H9 (cell line): ENCODE results near the gene NRM. TPM values are rescaled to one million over a fixed set of nuclear protein-coding genes. Genes with fewer than 3 reads are reported as not detected.

ENCODE experiments used
- DNase-seq: peaks from one replicate; pipeline ENCODE4 v3.0.0-alpha.2; 2017
- H2AFZ ChIP-seq: one replicate; pipeline ENCODE4 v1.6.1; 2013; ENCODE audit warnings: mild to moderate bottlenecking, low read length, control low read depth, moderate library complexity
- H2AK5ac ChIP-seq: 2 replicates; pipeline ENCODE4 v1.6.1; 2013; ENCODE audit warnings: low read length, control low read depth, mixed read lengths; ENCODE audit not compliant: insufficient read length
- H2BK120ac ChIP-seq: one replicate; pipeline ENCODE4 v1.6.1; 2013; ENCODE audit warnings: low read depth, mild to moderate bottlenecking, low read length, control low read depth, inconsistent platforms; ENCODE audit not compliant: poor library complexity, severe bottlenecking
- H2BK12ac ChIP-seq: 2 replicates; pipeline ENCODE4 v1.6.1; 2013; ENCODE audit warnings: low read length, control low read depth, mixed read lengths, low read depth; ENCODE audit not compliant: insufficient read length
- H2BK15ac ChIP-seq: 2 replicates; pipeline ENCODE4 v1.6.1; 2013; ENCODE audit warnings: low read depth, low read length, control low read depth
- H2BK20ac ChIP-seq: one replicate; pipeline ENCODE4 v1.6.1; 2013; ENCODE audit warnings: low read depth, mild to moderate bottlenecking, low read length, control low read depth, inconsistent platforms; ENCODE audit not compliant: poor library complexity, severe bottlenecking
- H2BK5ac ChIP-seq: 2 replicates; pipeline ENCODE4 v1.6.1; 2013; ENCODE audit warnings: low read length, control low read depth, mixed read lengths; ENCODE audit not compliant: insufficient read length
- H3K14ac ChIP-seq: 2 replicates; pipeline ENCODE4 v1.6.1; 2013; ENCODE audit warnings: low read length, control low read depth; ENCODE audit not compliant: insufficient read depth
- H3K18ac ChIP-seq: 2 replicates; pipeline ENCODE4 v1.6.1; 2013; ENCODE audit warnings: low read depth, mild to moderate bottlenecking, mixed read lengths, low read length, control low read depth; ENCODE audit not compliant: insufficient read length
- H3K23ac ChIP-seq: 2 replicates; pipeline ENCODE4 v1.6.1; 2013; ENCODE audit warnings: low read length, control low read depth, mixed read lengths, low read depth; ENCODE audit not compliant: insufficient read length
- H3K23me2 ChIP-seq: 2 replicates; pipeline ENCODE4 v1.6.1; 2013; ENCODE audit warnings: low read depth, mild to moderate bottlenecking, mixed read lengths, low read length, control low read depth; ENCODE audit not compliant: insufficient read length, poor library complexity, severe bottlenecking
- H3K27ac ChIP-seq: 2 replicates; pipeline ENCODE4 v1.5.1; 2013; ENCODE audit warnings: low read length, control low read depth, mixed read lengths, low read depth; ENCODE audit not compliant: insufficient read length
- H3K27me3 ChIP-seq: 2 replicates; pipeline ENCODE4 v1.6.1; 2013; ENCODE audit warnings: low read length, control low read depth, inconsistent platforms; ENCODE audit not compliant: insufficient read depth
- H3K4ac ChIP-seq: 2 replicates; pipeline ENCODE4 v1.6.1; 2013; ENCODE audit warnings: low read depth, mild to moderate bottlenecking, control low read depth, inconsistent platforms, low read length, moderate library complexity
- H3K4me1 ChIP-seq: 2 replicates; pipeline ENCODE4 v1.6.1; 2013; ENCODE audit warnings: low read length, control low read depth, inconsistent platforms; ENCODE audit not compliant: insufficient read depth
- H3K4me2 ChIP-seq: 2 replicates; pipeline ENCODE4 v1.6.1; 2013; ENCODE audit warnings: low read length, control low read depth, mixed read lengths; ENCODE audit not compliant: insufficient read length, insufficient read depth
- H3K56ac ChIP-seq: 2 replicates; pipeline ENCODE4 v1.6.1; 2013; ENCODE audit warnings: low read depth, mild to moderate bottlenecking, mixed read lengths, low read length, control low read depth; ENCODE audit not compliant: insufficient read length
- H3K79me1 ChIP-seq: 2 replicates; pipeline ENCODE4 v1.6.1; 2013; ENCODE audit warnings: low read depth, mild to moderate bottlenecking, moderate library complexity, low read length, control low read depth, inconsistent platforms; ENCODE audit not compliant: insufficient read depth, poor library complexity, severe bottlenecking
- H3K79me2 ChIP-seq: 2 replicates; pipeline ENCODE4 v1.6.1; 2013; ENCODE audit warnings: low read length, control low read depth, inconsistent platforms; ENCODE audit not compliant: insufficient read depth
- H3K9ac ChIP-seq: 2 replicates; pipeline ENCODE4 v1.6.1; 2013; ENCODE audit warnings: low read length, control low read depth, mixed read lengths; ENCODE audit not compliant: insufficient read length; ENCODE audit errors: extremely low read depth
- H3K9me3 ChIP-seq: one replicate; pipeline ENCODE4 v1.6.1; 2013; ENCODE audit warnings: low read depth, low read length, inconsistent platforms; ENCODE audit not compliant: control insufficient read depth
- H3T11ph ChIP-seq: one replicate; pipeline ENCODE4 v1.6.1; 2013; ENCODE audit warnings: mild to moderate bottlenecking, low read length, control low read depth, inconsistent platforms
- H4K20me1 ChIP-seq: one replicate; pipeline ENCODE4 v1.6.1; 2013; ENCODE audit not compliant: control insufficient read depth, insufficient read length, insufficient read depth
- H4K5ac ChIP-seq: 2 replicates; pipeline ENCODE4 v1.6.1; 2013; ENCODE audit warnings: low read depth, mild to moderate bottlenecking, mixed read lengths, low read length, control low read depth; ENCODE audit not compliant: insufficient read length
- H4K8ac ChIP-seq: replicated peaks from 2 replicates; pipeline ENCODE4 v1.6.1; 2013; ENCODE audit warnings: low read length, control low read depth, mixed read lengths, low read depth; ENCODE audit not compliant: insufficient read length
- H4K91ac ChIP-seq: 2 replicates; pipeline ENCODE4 v1.6.1; 2013; ENCODE audit warnings: low read depth, mild to moderate bottlenecking, moderate library complexity, mixed read lengths, low read length, control low read depth; ENCODE audit not compliant: insufficient read length
- H3K27ac Mint-ChIP-seq, 3 experiments: 2 replicates in 2 of 3; 3 replicates in 1 of 3; pipeline ENCODE4 v1.8.0; 2020 to 2021; ENCODE audit warnings: mixed read lengths in 3 of 3, mild to moderate bottlenecking in 1 of 3, moderate library complexity in 1 of 3
- H3K27me3 Mint-ChIP-seq: 2 replicates; pipeline ENCODE4 v1.8.0; 2021; ENCODE audit warnings: low read depth, mild to moderate bottlenecking, moderate library complexity, mixed read lengths
- H3K36me3 Mint-ChIP-seq, 3 experiments: 2 replicates in 2 of 3; 3 replicates in 1 of 3; pipeline ENCODE4 v1.8.0; 2020 to 2021; ENCODE audit warnings: low read depth in 3 of 3, mixed read lengths in 3 of 3; ENCODE audit not compliant: insufficient read depth in 1 of 3
- H3K4me1 Mint-ChIP-seq, 2 experiments: 2 replicates each; pipeline ENCODE4 v1.8.0; 2020; ENCODE audit warnings: mixed read lengths in 2 of 2
- H3K4me3 Mint-ChIP-seq, 2 experiments: 2 replicates in 1 of 2; 3 replicates in 1 of 2; pipeline ENCODE4 v1.8.0; 2020 to 2021; ENCODE audit warnings: mild to moderate bottlenecking in 2 of 2, mixed read lengths in 2 of 2, moderate library complexity in 1 of 2
- H3K9me3 Mint-ChIP-seq, 2 experiments: 2 replicates in 1 of 2; 3 replicates in 1 of 2; pipeline ENCODE4 v1.8.0; 2020; ENCODE audit warnings: mild to moderate bottlenecking in 2 of 2, mixed read lengths in 2 of 2, moderate library complexity in 1 of 2
- CTCF ChIP-seq: fragments of 200-600 bp; sonication (generic); conservative IDR thresholded peaks from 3 replicates; pipeline ENCODE4 v1.8.0; 2021; ENCODE audit warnings: antibody characterized with exemption, mild to moderate bottlenecking
- WGBS: extraction: QIAGEN DNeasy Blood & Tissue Kit; methylation state at CpG from one replicate; pipeline ENCODE4 v1.1.7; 2013; ENCODE audit warnings: missing lambda C conversion rate, low lambda C conversion rate, mixed read lengths; ENCODE audit not compliant: insufficient read length; ENCODE audit errors: extremely low coverage; 5-methylcytosine and 5-hydroxymethylcytosine counted together
- total RNA-seq: library from RNA; stranded (reverse); gene quantifications from 2 replicates; pipeline ENCODE4 v1.2.1, GENCODE V29; 2021

NRM gene
- total RNA-seq, 1 experiment from 2014 or later: 36.5 TPM

GRCh38 chr6:30689022-30689865 is 1.5 kb downstream of the NRM start:
- Histone ChIP-seq H4K91ac (no peak overlapping the region), H3K79me2 (peaks cover 2% of the 10 kb centered on the region; the same call in 1 of the 2 replicates), H2BK20ac (no peak overlapping the region), H3K27ac (no peak overlapping the region), H3K14ac (no peak overlapping the region), H3K4ac (no peak overlapping the region), H2BK12ac (no peak overlapping the region), H3K4me2 (peak overlapping the region; percentile 89), H4K5ac (no peak overlapping the region), H2BK120ac (no peak overlapping the region), H3K18ac (no peak overlapping the region), H2AFZ (no peak overlapping the region), H3K4me1 (peaks cover 3% of the 10 kb centered on the region; the same call in 1 of the 2 replicates), H2BK5ac (no peak overlapping the region), H3T11ph (no peak overlapping the region), H3K56ac (no peak overlapping the region), H4K8ac (no peak overlapping the region), H3K9me3 (no peaks in the 10 kb centered on the region), H3K79me1 (no peaks in the 10 kb centered on the region), H3K23me2 (peaks cover 29% of the 10 kb centered on the region), H4K20me1 (no peaks in the 10 kb centered on the region), H3K23ac (no peak overlapping the region), H2AK5ac (no peak overlapping the region), H3K9ac (no peak overlapping the region), H3K27me3 (no peaks in the 10 kb centered on the region), H2BK15ac (no peak overlapping the region)
- H3K4me3 Mint-ChIP-seq: peak overlapping the region; percentile 88 to 90
- peaks cover 50 to 54% of the 10 kb centered on the region in 2 experiments for H3K4me1 Mint-ChIP-seq
- no peak for DNase-seq
- peaks cover 4 to 22% (median 15%) of the 10 kb centered on the region in 3 experiments; a peak in 5 of 7 replicates for H3K36me3 Mint-ChIP-seq
- no peaks in the 10 kb centered on the region for H3K9me3 Mint-ChIP-seq
- no peak overlapping the region for H3K27ac Mint-ChIP-seq
- WGBS: no CpG with 5 or more reads among the region's 11 CpGs
- no peak for TF ChIP-seq CTCF
- peaks cover 3% of the 10 kb centered on the region; the same call in 1 of the 2 replicates for H3K27me3 Mint-ChIP-seq
